Loucy (cell line): ENCODE results near the gene SP140.

Source experiments
- CTCF ChIP-seq: fragments of 200-600 bp; sonication (generic); conservative IDR thresholded peaks from 2 replicates; pipeline ENCODE4 v1.5.1; 2014; ENCODE audit warnings: mild to moderate bottlenecking, antibody characterized with exemption, low read length
- EZH2phosphoT487 ChIP-seq: fragments of 200-600 bp; IDR thresholded peaks from 2 replicates; pipeline ENCODE4 v1.6.1; 2018; ENCODE audit warnings: antibody characterized with exemption, mild to moderate bottlenecking, moderate library complexity, borderline replicate concordance

GRCh38 chr2:230347659-230348305 lies 122.2 kb downstream of the SP140 start:
- no peak for TF ChIP-seq CTCF
- no peak for TF ChIP-seq EZH2phosphoT487
